Mesenchymal stem cell (in vitro differentiated cells and primary cell): ENCODE results near the gene ANKRD27. TPM values are rescaled to one million over a fixed set of nuclear protein-coding genes. Genes with fewer than 3 reads are reported as not detected.
A peak's percentile ranks its signal among the peaks of the same experiment; 100 is the strongest.

Source experiments
- DNase-seq: peaks from one replicate; pipeline ENCODE4 v3.0.0-alpha.2; 2013
- H2AFZ ChIP-seq: one replicate; pipeline ENCODE4 v1.6.1; 2013; ENCODE audit warnings: low read depth, mild to moderate bottlenecking, control low read depth, inconsistent platforms, low read length, moderate library complexity
- H2AK5ac ChIP-seq: 2 replicates; pipeline ENCODE4 v1.6.1; 2013; ENCODE audit warnings: low read length, moderate library complexity, mild to moderate bottlenecking, inconsistent platforms; ENCODE audit not compliant: severe bottlenecking
- H2BK120ac ChIP-seq: one replicate; pipeline ENCODE4 v1.6.1; 2013; ENCODE audit warnings: low read depth, mild to moderate bottlenecking, inconsistent platforms, low read length, moderate library complexity
- H2BK12ac ChIP-seq, 2 experiments: one replicate each; pipeline ENCODE4 v1.6.1; 2013; ENCODE audit warnings: inconsistent platforms in 2 of 2, low read length in 2 of 2, mild to moderate bottlenecking in 2 of 2, moderate library complexity in 2 of 2, control low read depth in 1 of 2
- H2BK15ac ChIP-seq: one replicate; pipeline ENCODE4 v1.6.1; 2013; ENCODE audit warnings: mild to moderate bottlenecking, low read depth, inconsistent platforms; ENCODE audit not compliant: poor library complexity, severe bottlenecking
- H2BK5ac ChIP-seq: 2 replicates; pipeline ENCODE4 v1.6.1; 2013; ENCODE audit warnings: low read depth, mild to moderate bottlenecking, low read length, control low read depth, inconsistent platforms; ENCODE audit not compliant: poor library complexity, severe bottlenecking
- H3K14ac ChIP-seq, 2 experiments: one replicate each; pipeline ENCODE4 v1.6.1; 2013; ENCODE audit warnings: inconsistent platforms in 2 of 2, low read length in 2 of 2, control low read depth in 1 of 2, mild to moderate bottlenecking in 1 of 2, moderate library complexity in 1 of 2
- H3K18ac ChIP-seq, 2 experiments: one replicate each; pipeline ENCODE4 v1.6.1; 2013; ENCODE audit warnings: inconsistent platforms in 2 of 2, low read length in 2 of 2, control low read depth in 1 of 2, low read depth in 1 of 2, mild to moderate bottlenecking in 1 of 2
- H3K23ac ChIP-seq, 2 experiments: one replicate each; pipeline ENCODE4 v1.6.1; 2013; ENCODE audit warnings: inconsistent platforms in 2 of 2, low read length in 2 of 2, mild to moderate bottlenecking in 2 of 2, moderate library complexity in 2 of 2, control low read depth in 1 of 2
- H3K27ac ChIP-seq: 2 replicates; pipeline ENCODE4 v1.5.1; 2013; ENCODE audit warnings: mild to moderate bottlenecking, moderate library complexity, low read length, control low read depth, inconsistent platforms; ENCODE audit not compliant: poor library complexity, severe bottlenecking
- H3K27me3 ChIP-seq, 2 experiments: 2 replicates each; pipeline versions ENCODE4 v1.6.1 to v1.7.0; 2013; ENCODE audit warnings: low read length in 2 of 2, mild to moderate bottlenecking in 2 of 2, moderate library complexity in 2 of 2, control low read depth in 1 of 2, inconsistent platforms in 1 of 2; ENCODE audit not compliant: control insufficient read depth in 1 of 2, insufficient read depth in 1 of 2
- H3K36me3 ChIP-seq, 2 experiments: 2 replicates each; pipeline versions ENCODE4 v1.6.1 to v1.7.0; 2013; ENCODE audit warnings: low read length in 2 of 2, control low read depth in 1 of 2, inconsistent platforms in 1 of 2, low read depth in 1 of 2, mild to moderate bottlenecking in 1 of 2; ENCODE audit not compliant: insufficient read depth in 2 of 2, control insufficient read depth in 1 of 2
- H3K4ac ChIP-seq, 2 experiments: one replicate each; pipeline ENCODE4 v1.6.1; 2013; ENCODE audit warnings: inconsistent platforms in 2 of 2, low read length in 2 of 2, mild to moderate bottlenecking in 2 of 2, moderate library complexity in 2 of 2, control low read depth in 1 of 2, low read depth in 1 of 2
- H3K4me1 ChIP-seq: 2 replicates; pipeline ENCODE4 v1.6.1; 2013; ENCODE audit warnings: low read depth, low read length, control low read depth; ENCODE audit not compliant: control insufficient read depth, insufficient read depth
- H3K4me2 ChIP-seq: 2 replicates; pipeline ENCODE4 v1.6.1; 2013; ENCODE audit warnings: low read length, mild to moderate bottlenecking, inconsistent platforms; ENCODE audit not compliant: poor library complexity, severe bottlenecking
- H3K4me3 ChIP-seq, 2 experiments: 2 replicates each; pipeline versions ENCODE4 v1.5.1 to v1.7.0; 2013; ENCODE audit warnings: low read length in 2 of 2, mild to moderate bottlenecking in 2 of 2, control low read depth in 1 of 2, low read depth in 1 of 2; ENCODE audit not compliant: insufficient read depth in 1 of 2
- H3K79me1 ChIP-seq: replicated peaks from 2 replicates; pipeline ENCODE4 v1.6.1; 2013; ENCODE audit warnings: mild to moderate bottlenecking, control low read depth, low read length, inconsistent platforms; ENCODE audit not compliant: poor library complexity, severe bottlenecking
- H3K9ac ChIP-seq: 2 replicates; pipeline ENCODE4 v1.7.0; 2013; ENCODE audit warnings: mild to moderate bottlenecking, low read length, moderate library complexity
- H3K9me3 ChIP-seq: 2 replicates; pipeline ENCODE4 v1.7.0; 2013; ENCODE audit warnings: mild to moderate bottlenecking, low read length; ENCODE audit not compliant: control insufficient read depth
- H4K8ac ChIP-seq: one replicate; pipeline ENCODE4 v1.6.1; 2013; ENCODE audit warnings: inconsistent platforms, mild to moderate bottlenecking, low read length, moderate library complexity
- H4K91ac ChIP-seq: one replicate; pipeline ENCODE4 v1.6.1; 2013; ENCODE audit warnings: mild to moderate bottlenecking, low read length, inconsistent platforms
- WGBS: methylation state at CpG from one replicate; pipeline ENCODE4 v1.1.7; 2013; ENCODE audit warnings: mixed read lengths; 5-methylcytosine and 5-hydroxymethylcytosine counted together
- polyA plus RNA-seq, 2 experiments: library from polyadenylated mRNA; stranded (reverse); fragments of 200-250 nt; gene quantifications; one replicate each; pipeline ENCODE4 v1.2.3, GENCODE V29; 2013

The ANKRD27 gene
- 14.2 TPM for polyA plus RNA-seq (2013, experiment 1 of 2)
- 14.2 TPM for polyA plus RNA-seq (2013, experiment 2 of 2)

GRCh38 chr19:32674931-32675719, at the start of gene ANKRD27:
Gene ANKRD27, minus strand, starts transcription at chr19:32675180. Its CDS starts 16,165 bp downstream, at chr19:32659015.
- H4K91ac ChIP-seq = peak within 1 kb of the TSS; percentile 64
- no peaks in the 10 kb centered on the region for H3K36me3 ChIP-seq
- peak within 1 kb of the TSS in 1 of 2 experiments; percentile 98 for H3K23ac ChIP-seq
- under 1% methylated on average over 71 of the region's 75 CpGs for WGBS
- H3K4me3 ChIP-seq = peak within 1 kb of the TSS; percentile 87 to 94
- H2AK5ac ChIP-seq = no peak within 1 kb of the TSS
- peak within 1 kb of the TSS; percentile 87 for H3K9ac ChIP-seq
- H3K27ac ChIP-seq = peak within 1 kb of the TSS; percentile 31
- no peaks in the 10 kb centered on the region for H3K9me3 ChIP-seq
- peak within 1 kb of the TSS; percentile 89 for H3K4me2 ChIP-seq
- peaks cover 10% of the 10 kb centered on the region for H3K79me1 ChIP-seq
- H3K27me3 ChIP-seq = peaks cover 27 to 29% of the 10 kb centered on the region in 2 experiments
- peak within 1 kb of the TSS; percentile 79 for H4K8ac ChIP-seq
- H2BK15ac ChIP-seq = peak within 1 kb of the TSS; percentile 82
- peak within 1 kb of the TSS; percentile 64 to 86 for H3K14ac ChIP-seq
- peak; percentile 98 for DNase-seq
- peak within 1 kb of the TSS; percentile 81 for H2BK120ac ChIP-seq
- no peak within 1 kb of the TSS for H2BK5ac ChIP-seq
- H2BK12ac ChIP-seq = peak within 1 kb of the TSS in 1 of 2 experiments; percentile 83
- H3K18ac ChIP-seq = peak within 1 kb of the TSS; percentile 77 to 98
- peak within 1 kb of the TSS; percentile 98 for H2AFZ ChIP-seq
- H3K4ac ChIP-seq = peak within 1 kb of the TSS in 1 of 2 experiments; percentile 81
- H3K4me1 ChIP-seq = peaks cover 33% of the 10 kb centered on the region

- Histone ChIP-seq H3K18ac (no peak overlapping the region), H3K9me3 (no peaks in the 10 kb centered on the region), H2BK5ac (no peak overlapping the region), H3K79me1 (no peaks in the 10 kb centered on the region), H3K36me3 (peaks cover 8% of the 10 kb centered on the region in 2 experiments), H2AFZ (no peak overlapping the region), H4K8ac (no peak overlapping the region), H3K4me3 (no peak overlapping the region), H3K27ac (no peak overlapping the region), H4K91ac (no peak overlapping the region), H3K4me2 (no peak overlapping the region), H2BK12ac (no peak overlapping the region), H3K14ac (no peak overlapping the region), H3K9ac (no peak overlapping the region), H3K27me3 (no peaks in the 10 kb centered on the region), H3K23ac (no peak overlapping the region), H3K4me1 (peaks cover 2% of the 10 kb centered on the region), H2BK120ac (no peak overlapping the region), H3K4ac (no peak overlapping the region), H2AK5ac (no peak overlapping the region), H2BK15ac (no peak overlapping the region)
- WGBS = 95% methylated on average over 22 of the region's 22 CpGs
- no peak for DNase-seq
Measured at GRCh38 chr19:32720936-32721250, 45.9 kb upstream of the ANKRD27 start.

- H2BK15ac ChIP-seq = no peak overlapping the region
- no peaks in the 10 kb centered on the region for H3K27me3 ChIP-seq
- no peak overlapping the region for H3K23ac ChIP-seq
- no peak overlapping the region for H2AFZ ChIP-seq
- 97% methylated on average over 19 of the region's 22 CpGs for WGBS
- no peak overlapping the region for H3K18ac ChIP-seq
- H4K8ac ChIP-seq = no peak overlapping the region
- no peak for DNase-seq
- no peak overlapping the region for H2AK5ac ChIP-seq
- no peak overlapping the region for H3K27ac ChIP-seq
- H3K79me1 ChIP-seq = no peaks in the 10 kb centered on the region
- no peaks in the 10 kb centered on the region for H3K9me3 ChIP-seq
- H3K9ac ChIP-seq = no peak overlapping the region
- no peak overlapping the region for H3K4ac ChIP-seq
- H3K36me3 ChIP-seq = peaks cover 8 to 9% of the 10 kb centered on the region in 2 experiments
- H4K91ac ChIP-seq = no peak overlapping the region
- peaks cover 2% of the 10 kb centered on the region for H3K4me1 ChIP-seq
- H2BK5ac ChIP-seq = no peak overlapping the region
- H3K14ac ChIP-seq = no peak overlapping the region
- no peak overlapping the region for H2BK12ac ChIP-seq
- H2BK120ac ChIP-seq = no peak overlapping the region
- no peak overlapping the region for H3K4me3 ChIP-seq
- H3K4me2 ChIP-seq = no peak overlapping the region
Measured at GRCh38 chr19:32720216-32720935, 45.4 kb upstream of the ANKRD27 start.

GRCh38 chr19:32719611-32720059, 44.7 kb upstream of the ANKRD27 start, which contains the start of gene TDRD12:
Gene TDRD12, plus strand, starts transcription at chr19:32719767. Its CDS starts 306 bp downstream, at chr19:32720073.
- H3K14ac ChIP-seq = no peak within 1 kb of the TSS
- no peak within 1 kb of the TSS for H2AFZ ChIP-seq
- H2BK120ac ChIP-seq = no peak within 1 kb of the TSS
- no peak within 1 kb of the TSS for H2AK5ac ChIP-seq
- no peak within 1 kb of the TSS for H2BK5ac ChIP-seq
- peaks cover 8 to 16% of the 10 kb centered on the region in 2 experiments for H3K36me3 ChIP-seq
- peak within 1 kb of the TSS; percentile 67 for H2BK15ac ChIP-seq
- no peak within 1 kb of the TSS for H3K27ac ChIP-seq
- 96% methylated on average over 32 of the region's 44 CpGs for WGBS
- no peaks in the 10 kb centered on the region for H3K27me3 ChIP-seq
- H3K4me1 ChIP-seq = peaks cover 2% of the 10 kb centered on the region
- DNase-seq = no peak
- H4K8ac ChIP-seq = no peak within 1 kb of the TSS
- no peaks in the 10 kb centered on the region for H3K9me3 ChIP-seq
- H3K23ac ChIP-seq = no peak within 1 kb of the TSS
- H3K9ac ChIP-seq = no peak within 1 kb of the TSS
- no peak within 1 kb of the TSS for H3K4me3 ChIP-seq
- peak within 1 kb of the TSS; percentile 50 for H4K91ac ChIP-seq
- H3K18ac ChIP-seq = no peak within 1 kb of the TSS
- H3K4me2 ChIP-seq = no peak within 1 kb of the TSS
- no peak within 1 kb of the TSS for H2BK12ac ChIP-seq
- H3K4ac ChIP-seq = no peak within 1 kb of the TSS
- no peaks in the 10 kb centered on the region for H3K79me1 ChIP-seq
